ENCODE results near the gene RXFP4. TPM values are rescaled to one million over a fixed set of nuclear protein-coding genes. Genes with fewer than 3 reads are reported as not detected.

Gene RXFP4
- total RNA-seq, 6 experiments from 2014 or later: not detected

DNA sequence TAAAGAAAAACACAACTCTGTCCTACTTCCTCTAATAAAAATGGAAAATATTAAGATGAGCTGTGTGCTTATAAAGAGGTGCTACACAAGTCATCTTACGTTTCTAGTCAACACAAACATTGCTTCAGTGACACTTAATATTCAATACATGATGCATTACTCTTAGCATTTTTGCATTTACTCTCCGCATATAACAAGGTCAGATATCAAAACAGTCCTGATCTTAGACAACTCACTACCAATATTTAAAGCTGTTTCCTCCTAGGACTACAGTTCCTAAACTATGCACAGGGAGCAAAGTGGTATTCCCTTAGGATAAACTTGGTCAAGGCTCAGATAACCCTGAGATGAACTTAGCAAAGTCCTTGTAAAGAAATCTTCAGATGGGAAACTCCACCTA is 42.5 kb upstream of the RXFP4 start:
- Mint-ChIP-seq H3K36me3 (ENCODE audit: low read depth) (peaks cover 34% of the 10 kb centered on the region), H3K27me3 (ENCODE audit: insufficient read depth) (peaks cover 2% of the 10 kb centered on the region; the same call in 1 of the 2 replicates), H3K4me3 (no peak overlapping the region), H3K27ac (peak overlapping the region; percentile 8; the same call in 1 of the 2 replicates), H3K9me3 (no peaks in the 10 kb centered on the region), H3K4me1 (ENCODE audit: low read depth) (peaks cover 17% of the 10 kb centered on the region)
- TF ChIP-seq, protein P1, sequence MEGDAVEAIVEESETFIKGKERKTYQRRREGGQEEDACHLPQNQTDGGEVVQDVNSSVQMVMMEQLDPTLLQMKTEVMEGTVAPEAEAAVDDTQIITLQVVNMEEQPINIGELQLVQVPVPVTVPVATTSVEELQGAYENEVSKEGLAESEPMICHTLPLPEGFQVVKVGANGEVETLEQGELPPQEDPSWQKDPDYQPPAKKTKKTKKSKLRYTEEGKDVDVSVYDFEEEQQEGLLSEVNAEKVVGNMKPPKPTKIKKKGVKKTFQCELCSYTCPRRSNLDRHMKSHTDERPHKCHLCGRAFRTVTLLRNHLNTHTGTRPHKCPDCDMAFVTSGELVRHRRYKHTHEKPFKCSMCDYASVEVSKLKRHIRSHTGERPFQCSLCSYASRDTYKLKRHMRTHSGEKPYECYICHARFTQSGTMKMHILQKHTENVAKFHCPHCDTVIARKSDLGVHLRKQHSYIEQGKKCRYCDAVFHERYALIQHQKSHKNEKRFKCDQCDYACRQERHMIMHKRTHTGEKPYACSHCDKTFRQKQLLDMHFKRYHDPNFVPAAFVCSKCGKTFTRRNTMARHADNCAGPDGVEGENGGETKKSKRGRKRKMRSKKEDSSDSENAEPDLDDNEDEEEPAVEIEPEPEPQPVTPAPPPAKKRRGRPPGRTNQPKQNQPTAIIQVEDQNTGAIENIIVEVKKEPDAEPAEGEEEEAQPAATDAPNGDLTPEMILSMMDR (IDR thresholded peaks at IDR 0.05): no peak
- DNase-seq: no peak

DNA sequence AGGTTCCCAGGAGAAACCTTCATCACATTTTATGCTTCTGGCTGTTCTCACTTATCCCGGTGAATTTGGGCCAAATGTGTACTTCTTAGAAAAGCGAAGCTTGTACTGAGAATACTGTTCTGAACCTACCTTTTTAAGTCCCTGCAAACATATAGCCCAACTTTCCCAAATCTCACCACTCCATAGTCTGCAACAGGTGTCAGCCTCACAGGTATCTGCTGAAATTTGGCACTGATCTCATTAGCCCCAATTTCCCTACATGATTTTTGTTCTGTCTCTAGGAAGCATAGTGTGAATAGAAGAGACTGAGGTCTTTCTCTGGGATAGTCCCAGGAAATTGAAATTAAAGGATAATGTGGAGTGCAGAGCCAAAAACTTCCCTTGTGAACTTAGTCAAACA is 41.8 kb upstream of the RXFP4 start:
- Mint-ChIP-seq H3K9me3 (no peaks in the 10 kb centered on the region), H3K27ac (no peak overlapping the region), H3K36me3 (ENCODE audit: low read depth) (peaks cover 42% of the 10 kb centered on the region), H3K4me3 (no peak overlapping the region), H3K4me1 (ENCODE audit: low read depth) (peaks cover 15% of the 10 kb centered on the region; the same call in 1 of the 2 replicates), H3K27me3 (ENCODE audit: insufficient read depth) (peaks cover 2% of the 10 kb centered on the region; the same call in 1 of the 2 replicates)
- no peak for DNase-seq
- TF ChIP-seq, protein P1 (IDR thresholded peaks at IDR 0.05): no peak

DNA sequence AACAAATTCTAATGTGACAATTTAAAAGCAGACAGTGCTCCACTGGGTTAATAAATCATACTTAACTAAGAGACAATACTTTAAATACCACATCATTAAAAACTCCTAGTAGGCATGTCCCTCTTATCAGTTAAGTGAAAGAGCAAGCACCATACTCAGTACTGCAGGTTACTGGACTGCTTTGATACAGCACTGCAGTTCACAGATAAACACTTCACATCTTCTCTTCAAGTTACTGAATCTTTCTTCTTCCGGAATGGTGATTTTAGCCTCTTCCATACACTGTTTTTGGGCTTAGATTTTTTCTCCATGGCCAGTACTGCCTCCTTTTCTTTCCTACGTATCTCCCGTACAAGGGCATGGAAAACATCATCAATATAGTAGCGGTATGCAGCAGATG is 41.3 kb upstream of the RXFP4 start:
- no peak overlapping the region for H3K27ac Mint-ChIP-seq
- H3K4me3 Mint-ChIP-seq: no peak overlapping the region
- H3K9me3 Mint-ChIP-seq: no peaks in the 10 kb centered on the region
- no peak for DNase-seq
- H3K27me3 Mint-ChIP-seq (ENCODE audit: insufficient read depth): peaks cover 2% of the 10 kb centered on the region; the same call in 1 of the 2 replicates
- peaks cover 44% of the 10 kb centered on the region for H3K36me3 Mint-ChIP-seq (ENCODE audit: low read depth)
- peaks cover 15% of the 10 kb centered on the region; the same call in 1 of the 2 replicates for H3K4me1 Mint-ChIP-seq (ENCODE audit: low read depth)
- TF ChIP-seq, protein P1 (IDR thresholded peaks at IDR 0.05): no peak

GRCh38 chr1:155904261-155904660 is 37.2 kb upstream of the RXFP4 start:
- H3K36me3 Mint-ChIP-seq (ENCODE audit: low read depth): peaks cover 27% of the 10 kb centered on the region
- H3K4me3 Mint-ChIP-seq: no peak overlapping the region

GRCh38 chr1:155909894-155910293 is 31.5 kb upstream of the RXFP4 start:
- no peaks in the 10 kb centered on the region; the same call in 1 of the 2 replicates for H3K9me3 Mint-ChIP-seq
- peaks cover 7% of the 10 kb centered on the region for H3K27me3 Mint-ChIP-seq (ENCODE audit: insufficient read depth)
- peaks cover 46% of the 10 kb centered on the region for H3K4me1 Mint-ChIP-seq (ENCODE audit: low read depth)
- peak overlapping the region; percentile 91 for H3K27ac Mint-ChIP-seq
- DNase-seq: peak; percentile 57
- H3K36me3 Mint-ChIP-seq (ENCODE audit: low read depth): peaks cover 42% of the 10 kb centered on the region
- TF ChIP-seq, protein P1 (IDR thresholded peaks at IDR 0.05): no peak
- peak overlapping the region; percentile 92 for H3K4me3 Mint-ChIP-seq

More at GRCh38 chr1:155904261-155904660, 37.2 kb upstream of the RXFP4 start:
- Mint-ChIP-seq H3K27me3 (ENCODE audit: insufficient read depth) (no peaks in the 10 kb centered on the region), H3K27ac (no peak overlapping the region), H3K4me1 (ENCODE audit: low read depth) (no peaks in the 10 kb centered on the region), H3K9me3 (no peaks in the 10 kb centered on the region)
- DNase-seq: no peak
- TF ChIP-seq, protein P1 (IDR thresholded peaks at IDR 0.05): no peak

Data from HFFc6 (cell line).